Measurements from ENCODE around the gene MRPL37.

MRPL37 gene

DNA sequence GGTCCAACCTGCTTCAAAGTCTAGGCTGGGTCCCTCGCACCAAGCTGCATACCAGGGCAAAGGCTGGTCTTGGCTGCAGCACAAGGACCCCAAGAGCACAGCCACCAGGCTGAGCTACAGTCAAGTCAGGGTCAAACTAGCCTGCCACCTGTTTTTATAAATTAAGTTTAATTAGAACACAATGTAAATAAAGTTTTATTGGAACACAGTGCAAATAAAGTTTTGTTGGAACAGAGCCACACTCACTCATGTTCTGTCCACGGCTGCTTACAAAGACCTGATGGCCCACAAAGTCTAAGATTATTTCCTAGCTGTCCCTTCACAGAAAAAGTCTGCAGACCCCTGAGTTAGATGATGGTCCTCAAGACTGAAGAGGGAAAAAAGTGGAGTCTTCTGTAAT, 66.2 kb downstream of the MRPL37 start:
- no peak for DNase-seq

DNA sequence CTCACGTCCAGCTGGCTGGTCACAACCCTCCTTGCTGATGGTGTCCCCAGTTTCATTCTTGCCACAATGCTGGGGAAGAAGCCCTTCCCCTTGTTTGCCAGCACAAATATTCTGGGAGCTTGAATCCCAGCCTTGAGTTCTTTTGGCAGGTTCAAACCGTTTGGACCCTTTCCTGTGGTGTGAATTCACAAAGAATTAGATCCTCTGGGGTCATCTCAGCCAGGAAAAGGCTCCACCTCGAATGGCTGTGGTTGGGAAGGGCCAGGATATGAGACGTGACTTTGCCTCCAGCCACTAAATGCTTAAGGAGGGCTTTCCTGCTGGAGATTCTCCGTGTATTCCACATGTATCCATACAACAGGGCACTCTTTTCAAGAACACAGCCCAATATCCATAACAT, 66.9 kb downstream of the MRPL37 start:
- no peak for DNase-seq
